PC-3 (cell line): ENCODE data around the gene PHF21B.

ENCODE experiments used
- CTCF ChIP-seq: fragments of 300-600 bp; sonication (generic); conservative IDR thresholded peaks from 2 replicates; pipeline ENCODE4 v1.5.1; 2017; ENCODE audit warnings: antibody characterized with exemption, low read depth, mild to moderate bottlenecking, low read length
- EZH2 ChIP-seq: fragments of 300-600 bp; sonication (generic); IDR thresholded peaks from one replicate; pipeline ENCODE4 v1.6.1; 2017; ENCODE audit warnings: antibody characterized with exemption, mild to moderate bottlenecking, low read length; ENCODE audit not compliant: unreplicated experiment
- EZH2phosphoT487 ChIP-seq: fragments of 300-600 bp; sonication (generic); IDR thresholded peaks from 2 replicates; pipeline ENCODE4 v1.6.1; 2018; ENCODE audit warnings: mild to moderate bottlenecking, antibody characterized with exemption, low read length, borderline replicate concordance

- TF ChIP-seq EZH2 = no peak
- no peak for TF ChIP-seq CTCF
- TF ChIP-seq EZH2phosphoT487 = no peak
These were observed 37.3 kb downstream of the PHF21B start for GRCh38 chr22:44972363-44973083.
